Activated CD4-positive, alpha-beta T cell treated with anti-CD3 and anti-CD28 coated beads, Interleukin-2, amount 10 ng/mL, durations not matched to agents 24 days and 14 days (primary cell): ENCODE data around the gene MUC5AC. TPM values are rescaled to one million over a fixed set of nuclear protein-coding genes. Genes with fewer than 3 reads are reported as not detected.

Source experiments
- DNase-seq: peaks from one replicate; pipeline ENCODE4 v3.0.0; 2022
- H3K27ac Mint-ChIP-seq: one replicate; pipeline ENCODE4 v1.8.0; 2022; ENCODE audit warnings: mild to moderate bottlenecking, mixed read lengths
- H3K27me3 Mint-ChIP-seq: one replicate; pipeline ENCODE4 v1.8.0; 2022; ENCODE audit warnings: mixed read lengths
- H3K36me3 Mint-ChIP-seq: one replicate; pipeline ENCODE4 v1.8.0; 2022; ENCODE audit warnings: low read depth, mild to moderate bottlenecking, mixed read lengths
- H3K4me1 Mint-ChIP-seq: one replicate; pipeline ENCODE4 v1.8.0; 2021; ENCODE audit warnings: mixed read lengths
- H3K4me3 Mint-ChIP-seq: one replicate; pipeline ENCODE4 v1.8.0; 2022; ENCODE audit warnings: mild to moderate bottlenecking, moderate library complexity, mixed read lengths
- H3K9me3 Mint-ChIP-seq: one replicate; pipeline ENCODE4 v1.8.0; 2021; ENCODE audit warnings: mixed read lengths
- intact Hi-C: fragments of 100-400 bp; cut with micrococcal nuclease; formaldehyde crosslinking; loops from one replicate; pipeline ENCODE4 v1.15.1; 2023
- total RNA-seq: library from RNA; stranded (reverse); gene quantifications from 2 replicates; pipeline ENCODE4 v1.2.3, GENCODE V29; 2022

Gene MUC5AC
- total RNA-seq, 1 donor from 2014 or later: not detected

- Mint-ChIP-seq H3K9me3 (no peaks in the 10 kb centered on the region), H3K27me3 (no peaks in the 10 kb centered on the region), H3K27ac (no peak overlapping the region), H3K4me3 (no peak overlapping the region), H3K4me1 (no peaks in the 10 kb centered on the region), H3K36me3 (no peaks in the 10 kb centered on the region)
- intact Hi-C loops: no loop called here
- DNase-seq: no peak
Measured at GRCh38 chr11:1232021-1232882, 74.5 kb downstream of the MUC5AC start.

DNA sequence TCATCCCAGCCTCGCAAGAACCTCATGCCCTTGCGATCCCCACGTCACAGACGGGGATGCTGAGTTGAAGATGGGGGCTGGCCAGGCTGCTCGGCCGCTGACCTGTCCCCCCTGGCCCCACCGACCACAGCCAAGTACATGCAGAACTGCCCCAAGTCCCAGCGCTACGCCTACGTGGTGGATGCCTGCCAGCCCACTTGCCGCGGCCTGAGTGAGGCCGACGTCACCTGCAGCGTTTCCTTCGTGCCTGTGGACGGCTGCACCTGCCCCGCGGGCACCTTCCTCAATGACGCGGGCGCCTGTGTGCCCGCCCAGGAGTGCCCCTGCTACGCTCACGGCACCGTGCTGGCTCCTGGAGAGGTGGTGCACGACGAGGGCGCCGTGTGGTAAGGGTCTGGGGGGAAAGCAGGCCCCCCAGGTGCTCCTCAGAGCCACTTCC is 75.1 kb downstream of the MUC5AC start:
- H3K9me3 Mint-ChIP-seq: no peaks in the 10 kb centered on the region
- no peak overlapping the region for H3K4me3 Mint-ChIP-seq

DNA sequence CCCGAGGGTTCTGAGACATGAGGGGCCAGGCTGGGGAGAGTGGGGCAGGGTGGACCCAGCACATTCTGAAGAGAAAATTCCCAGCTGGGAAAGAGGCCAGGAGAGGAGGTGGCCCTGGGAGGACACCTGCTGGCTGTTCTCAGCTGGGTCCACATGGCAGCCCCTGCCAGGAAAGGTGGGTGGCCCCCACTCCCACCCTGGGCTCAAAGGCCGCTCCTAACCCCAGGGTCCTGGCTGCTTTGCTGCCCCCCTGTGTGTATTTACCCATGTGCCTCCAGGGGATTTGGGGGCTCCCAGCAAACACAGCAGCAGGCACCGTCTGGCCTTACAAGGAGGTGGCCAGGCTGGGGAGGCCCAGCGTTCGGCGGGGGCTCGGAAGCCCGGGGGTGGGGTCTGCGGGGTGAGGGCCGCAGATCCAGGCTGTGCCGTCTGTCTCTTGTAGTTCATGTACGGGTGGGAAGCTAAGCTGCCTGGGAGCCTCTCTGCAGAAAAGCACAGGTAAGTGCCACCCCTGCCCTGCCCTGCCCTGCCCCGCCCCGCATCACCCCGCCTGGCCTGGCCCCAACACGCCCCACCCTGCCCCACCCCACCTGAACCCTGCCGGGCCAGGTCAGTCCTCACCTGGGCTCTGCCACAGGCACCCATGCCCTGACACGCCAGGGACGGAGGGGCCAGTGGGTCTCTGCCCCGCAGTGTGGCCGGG is 75.7 kb downstream of the MUC5AC start:
- intact Hi-C loops: no loop called here
- no peaks in the 10 kb centered on the region for H3K4me1 Mint-ChIP-seq
- H3K9me3 Mint-ChIP-seq: no peaks in the 10 kb centered on the region
- no peak overlapping the region for H3K4me3 Mint-ChIP-seq
- no peaks in the 10 kb centered on the region for H3K36me3 Mint-ChIP-seq
- no peaks in the 10 kb centered on the region for H3K27me3 Mint-ChIP-seq
- DNase-seq: no peak
- no peak overlapping the region for H3K27ac Mint-ChIP-seq

More for the DNA sequence above, 75.1 kb downstream of the MUC5AC start:
- intact Hi-C loops: no loop called here
- no peaks in the 10 kb centered on the region for H3K36me3 Mint-ChIP-seq
- no peaks in the 10 kb centered on the region for H3K4me1 Mint-ChIP-seq
- H3K27ac Mint-ChIP-seq: no peak overlapping the region
- no peak for DNase-seq
- no peaks in the 10 kb centered on the region for H3K27me3 Mint-ChIP-seq

DNA sequence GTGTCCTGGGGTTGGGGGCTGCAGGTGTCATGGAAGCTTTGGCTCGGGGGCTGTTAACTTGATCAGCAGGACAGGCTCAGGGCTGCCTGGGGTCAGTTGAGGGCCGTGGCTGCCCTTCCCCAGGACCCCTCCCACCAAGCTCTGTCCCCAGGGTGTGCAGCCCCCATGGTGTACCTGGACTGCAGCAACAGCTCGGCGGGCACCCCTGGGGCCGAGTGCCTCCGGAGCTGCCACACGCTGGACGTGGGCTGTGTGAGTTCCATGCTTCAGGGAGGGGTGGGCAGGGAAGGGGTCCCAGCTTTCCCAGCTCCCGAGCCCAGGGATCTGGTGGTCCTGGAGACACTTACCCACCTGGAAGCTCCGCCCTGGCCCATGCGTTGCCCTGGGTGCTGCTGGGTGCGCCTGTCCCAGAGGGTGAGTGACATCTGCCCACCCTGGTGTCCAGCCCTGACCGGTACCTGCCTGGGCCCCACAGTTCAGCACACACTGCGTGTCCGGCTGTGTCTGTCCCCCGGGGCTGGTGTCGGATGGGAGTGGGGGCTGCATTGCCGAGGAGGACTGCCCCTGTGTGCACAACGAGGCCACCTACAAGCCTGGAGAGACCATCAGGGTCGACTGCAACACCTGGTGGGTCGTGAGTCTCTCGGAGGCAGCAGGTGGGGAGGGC is 76.4 kb downstream of the MUC5AC start:
- H3K4me1 Mint-ChIP-seq: no peaks in the 10 kb centered on the region
- DNase-seq: no peak
- no peaks in the 10 kb centered on the region for H3K9me3 Mint-ChIP-seq
- intact Hi-C loops: no loop called here
- H3K27me3 Mint-ChIP-seq: no peaks in the 10 kb centered on the region
- no peak overlapping the region for H3K27ac Mint-ChIP-seq
- no peaks in the 10 kb centered on the region for H3K36me3 Mint-ChIP-seq
- H3K4me3 Mint-ChIP-seq: no peak overlapping the region

DNA sequence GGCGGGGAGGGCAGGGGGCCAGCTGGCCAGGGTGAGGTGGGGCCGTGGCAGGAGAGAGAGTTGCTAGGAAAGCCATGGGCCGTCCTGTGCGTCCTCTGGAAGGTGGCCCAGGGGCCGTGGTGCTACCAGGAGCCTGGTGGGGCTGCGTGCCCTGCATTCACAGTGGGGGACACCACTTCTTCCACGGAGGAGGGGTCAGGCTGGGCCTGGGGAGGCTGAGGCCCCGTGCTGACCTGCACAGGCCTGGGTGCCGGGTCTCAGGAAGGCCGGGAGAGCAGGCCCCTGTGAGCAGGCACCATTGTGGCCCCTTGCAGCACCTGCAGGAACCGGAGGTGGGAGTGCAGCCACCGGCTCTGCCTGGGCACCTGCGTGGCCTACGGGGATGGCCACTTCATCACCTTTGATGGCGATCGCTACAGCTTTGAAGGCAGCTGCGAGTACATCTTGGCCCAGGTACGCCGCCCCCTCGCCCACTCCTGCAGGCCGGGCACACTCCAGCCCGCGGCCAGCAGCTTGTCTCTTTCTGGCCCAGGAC is 77.1 kb downstream of the MUC5AC start:
- H3K4me1 Mint-ChIP-seq: no peaks in the 10 kb centered on the region
- no peak overlapping the region for H3K27ac Mint-ChIP-seq

DNA sequence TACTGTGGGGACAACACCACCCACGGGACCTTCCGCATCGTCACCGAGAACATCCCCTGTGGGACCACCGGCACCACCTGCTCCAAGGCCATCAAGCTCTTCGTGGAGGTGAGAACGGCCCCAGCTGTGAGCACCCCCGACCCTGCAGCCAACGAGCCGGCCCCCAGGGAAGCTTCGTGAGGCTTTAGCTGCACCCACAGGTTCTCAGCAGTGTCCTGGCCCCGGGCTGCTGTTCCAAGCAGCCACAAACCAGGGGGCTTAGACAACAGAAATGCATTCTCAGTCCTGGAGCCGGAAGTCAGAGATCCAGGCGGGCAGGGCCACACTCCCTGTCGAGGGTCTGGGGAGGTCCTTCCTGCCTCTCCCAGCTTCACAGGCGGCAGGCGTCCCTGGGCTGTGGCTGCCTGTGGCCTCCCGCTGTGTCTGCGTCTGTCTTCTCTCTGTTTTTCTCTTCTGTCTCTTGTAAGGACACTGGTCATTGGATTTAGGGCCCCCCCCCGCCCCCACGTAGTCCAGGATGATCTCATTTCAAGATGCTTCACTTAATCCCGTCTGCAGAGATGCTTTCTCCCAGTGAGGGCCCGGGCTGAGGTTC is 77.7 kb downstream of the MUC5AC start:
- Mint-ChIP-seq H3K4me1 (no peaks in the 10 kb centered on the region), H3K9me3 (no peaks in the 10 kb centered on the region), H3K27me3 (no peaks in the 10 kb centered on the region), H3K36me3 (no peaks in the 10 kb centered on the region), H3K4me3 (no peak overlapping the region), H3K27ac (no peak overlapping the region)
- intact Hi-C loops: no loop called here
- no peak for DNase-seq

More for the DNA sequence above, 77.1 kb downstream of the MUC5AC start:
- Mint-ChIP-seq H3K36me3 (no peaks in the 10 kb centered on the region), H3K4me3 (no peak overlapping the region), H3K9me3 (no peaks in the 10 kb centered on the region), H3K27me3 (no peaks in the 10 kb centered on the region)
- intact Hi-C loops: no loop called here
- no peak for DNase-seq

DNA sequence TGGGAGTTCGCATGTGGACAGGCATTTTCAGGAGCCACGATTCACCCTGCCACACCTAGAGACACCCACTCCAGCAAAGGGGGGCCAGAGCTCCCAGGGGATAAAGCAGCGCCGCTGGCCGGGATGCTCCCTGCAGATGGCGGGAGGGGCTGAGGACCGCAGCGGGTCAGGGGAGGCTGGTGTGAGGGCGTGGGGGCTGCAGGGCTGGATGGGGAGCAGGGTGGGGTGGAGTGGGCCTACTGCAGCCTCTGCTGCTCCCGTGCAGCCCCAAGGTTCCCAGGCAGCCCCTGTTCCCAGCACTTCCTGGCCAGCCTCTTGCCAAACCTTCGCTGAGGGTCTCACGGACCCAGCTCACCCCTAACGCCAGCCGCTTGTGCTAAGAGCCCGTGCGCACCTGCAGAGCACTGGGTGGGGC is 78.2 kb downstream of the MUC5AC start:
- Mint-ChIP-seq H3K4me1 (no peaks in the 10 kb centered on the region), H3K27ac (no peak overlapping the region), H3K4me3 (no peak overlapping the region), H3K27me3 (no peaks in the 10 kb centered on the region), H3K9me3 (no peaks in the 10 kb centered on the region), H3K36me3 (no peaks in the 10 kb centered on the region)
- DNase-seq: no peak
- intact Hi-C loops: no loop called here

DNA sequence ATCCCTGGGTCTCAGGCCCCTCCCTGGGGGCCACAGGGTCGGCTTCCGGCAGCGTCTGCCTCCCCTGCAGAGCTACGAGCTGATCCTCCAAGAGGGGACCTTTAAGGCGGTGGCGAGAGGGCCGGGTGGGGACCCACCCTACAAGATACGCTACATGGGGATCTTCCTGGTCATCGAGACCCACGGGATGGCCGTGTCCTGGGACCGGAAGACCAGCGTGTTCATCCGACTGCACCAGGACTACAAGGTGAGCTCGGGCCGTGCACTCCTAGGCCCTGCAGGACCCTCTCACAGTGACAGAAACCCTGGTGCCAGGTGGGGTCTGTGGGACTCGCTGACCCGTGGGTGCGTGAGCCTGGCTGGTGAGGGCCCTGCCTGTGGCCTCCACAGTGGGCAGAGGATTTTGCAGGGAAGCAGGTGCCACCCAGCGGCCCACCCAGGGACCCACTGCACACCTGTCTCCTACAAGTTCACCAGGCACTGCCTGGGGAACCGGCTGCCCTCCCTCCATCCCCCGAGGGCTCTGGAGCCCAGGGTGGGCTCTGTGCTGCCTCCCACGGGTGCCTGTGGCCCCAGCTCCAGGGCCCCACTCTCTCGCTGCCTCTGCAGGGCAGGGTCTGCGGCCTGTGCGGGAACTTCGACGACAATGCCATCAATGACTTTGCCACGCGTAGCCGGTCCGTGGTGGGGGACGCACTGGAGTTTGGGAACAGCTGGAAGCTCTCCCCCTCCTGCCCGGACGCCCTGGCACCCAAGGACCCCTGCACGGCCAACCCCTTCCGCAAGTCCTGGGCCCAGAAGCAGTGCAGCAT is 78.8 kb downstream of the MUC5AC start:
- H3K9me3 Mint-ChIP-seq: no peaks in the 10 kb centered on the region
- intact Hi-C loops: no loop called here
- H3K4me1 Mint-ChIP-seq: no peaks in the 10 kb centered on the region
- no peak overlapping the region for H3K27ac Mint-ChIP-seq
- H3K36me3 Mint-ChIP-seq: no peaks in the 10 kb centered on the region
- DNase-seq: no peak
- no peaks in the 10 kb centered on the region for H3K27me3 Mint-ChIP-seq
- no peak overlapping the region for H3K4me3 Mint-ChIP-seq

GRCh38 chr11:1237128-1237580 is 79.4 kb downstream of the MUC5AC start:
- H3K4me3 Mint-ChIP-seq: no peak overlapping the region
- H3K27me3 Mint-ChIP-seq: no peaks in the 10 kb centered on the region
- no peak for DNase-seq
- no peaks in the 10 kb centered on the region for H3K4me1 Mint-ChIP-seq
- H3K27ac Mint-ChIP-seq: no peak overlapping the region
- no peaks in the 10 kb centered on the region for H3K36me3 Mint-ChIP-seq
- intact Hi-C loops: no loop called here
- H3K9me3 Mint-ChIP-seq: no peaks in the 10 kb centered on the region

DNA sequence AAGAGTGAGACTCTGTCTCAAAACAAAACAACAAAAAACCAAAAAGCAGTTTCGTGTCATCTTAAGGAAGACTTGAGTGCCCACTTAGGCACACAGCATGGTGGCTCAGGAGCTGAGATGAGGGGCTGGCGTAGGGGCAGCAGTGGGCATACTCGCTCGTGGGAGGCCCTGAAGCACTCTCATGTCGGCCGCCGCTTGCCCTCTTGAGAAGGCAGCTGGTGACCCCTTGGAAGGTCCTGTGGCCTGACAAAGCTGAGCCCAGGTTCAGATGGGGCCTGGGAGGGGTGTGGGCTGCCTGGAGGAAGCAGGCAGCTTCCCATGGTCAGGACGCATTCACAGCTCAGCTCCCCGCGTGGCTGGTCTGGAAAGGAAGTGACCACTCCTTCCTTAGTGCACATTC is 80.1 kb downstream of the MUC5AC start:
- Mint-ChIP-seq H3K4me3 (no peak overlapping the region), H3K27ac (no peak overlapping the region), H3K9me3 (no peaks in the 10 kb centered on the region), H3K4me1 (no peaks in the 10 kb centered on the region), H3K36me3 (peaks cover 1% of the 10 kb centered on the region), H3K27me3 (no peaks in the 10 kb centered on the region)
- DNase-seq: no peak
- intact Hi-C loops: no loop called here

- H3K9me3 Mint-ChIP-seq: no peaks in the 10 kb centered on the region
- H3K4me1 Mint-ChIP-seq: no peaks in the 10 kb centered on the region
- no peak for DNase-seq
- no peak overlapping the region for H3K27ac Mint-ChIP-seq
- peaks cover 1% of the 10 kb centered on the region for H3K36me3 Mint-ChIP-seq
- H3K27me3 Mint-ChIP-seq: no peaks in the 10 kb centered on the region
- no peak overlapping the region for H3K4me3 Mint-ChIP-seq
- intact Hi-C loops: no loop called here
Measured at GRCh38 chr11:1238767-1239595, 81.2 kb downstream of the MUC5AC start.

GRCh38 chr11:1239596-1240205 is 81.9 kb downstream of the MUC5AC start:
- Mint-ChIP-seq H3K9me3 (no peaks in the 10 kb centered on the region), H3K4me1 (no peaks in the 10 kb centered on the region), H3K27ac (no peak overlapping the region), H3K36me3 (peaks cover 1% of the 10 kb centered on the region), H3K4me3 (no peak overlapping the region), H3K27me3 (no peaks in the 10 kb centered on the region)
- intact Hi-C loops: no loop called here
- no peak for DNase-seq
